Skeletal muscle tissue (tissue), 4 donors: ENCODE results near the gene NMRAL1. TPM values are rescaled to one million over a fixed set of nuclear protein-coding genes. Genes with fewer than 3 reads are reported as not detected.
A peak's percentile ranks its signal among the peaks of the same experiment; 100 is the strongest.

Experiments
- H3K27ac ChIP-seq: one replicate; pipeline ENCODE4 v1.7.0; 2013; ENCODE audit warnings: mild to moderate bottlenecking, low read depth, low read length, inconsistent platforms
- H3K27me3 ChIP-seq, 3 donors: one replicate each; pipeline ENCODE4 v1.7.0; 2013; ENCODE audit warnings: low read length in 3 of 3; ENCODE audit not compliant: control insufficient read depth in 3 of 3, insufficient read depth in 3 of 3
- H3K36me3 ChIP-seq, 3 donors: one replicate each; pipeline ENCODE4 v1.7.0; 2013; ENCODE audit warnings: low read length in 3 of 3; ENCODE audit not compliant: control insufficient read depth in 3 of 3, insufficient read depth in 3 of 3
- H3K4me1 ChIP-seq, 3 donors: one replicate each; pipeline ENCODE4 v1.7.0; 2013; ENCODE audit warnings: low read length in 3 of 3, mild to moderate bottlenecking in 3 of 3; ENCODE audit not compliant: control insufficient read depth in 3 of 3, insufficient read depth in 3 of 3
- H3K4me3 ChIP-seq, 3 donors: one replicate each; pipeline ENCODE4 v1.7.0; 2013; ENCODE audit warnings: low read length in 3 of 3
- H3K9ac ChIP-seq, 3 donors: one replicate each; pipeline ENCODE4 v1.7.0; 2013; ENCODE audit warnings: low read length in 3 of 3, mild to moderate bottlenecking in 3 of 3, moderate library complexity in 2 of 3, low read depth in 1 of 3
- H3K9me3 ChIP-seq, 3 donors: one replicate each; pipeline ENCODE4 v1.7.0; 2013; ENCODE audit warnings: low read length in 3 of 3; ENCODE audit not compliant: control insufficient read depth in 3 of 3
- total RNA-seq: library from RNA; depleted of rRNA; stranded (reverse); fragments of >200 nt; gene quantifications from one replicate; pipeline ENCODE4 v1.2.3, GENCODE V29; 2014
- donor health status: Osteomylitis.

The NMRAL1 gene
- total RNA-seq, 1 donor from 2014 or later = 14.1 TPM

DNA sequence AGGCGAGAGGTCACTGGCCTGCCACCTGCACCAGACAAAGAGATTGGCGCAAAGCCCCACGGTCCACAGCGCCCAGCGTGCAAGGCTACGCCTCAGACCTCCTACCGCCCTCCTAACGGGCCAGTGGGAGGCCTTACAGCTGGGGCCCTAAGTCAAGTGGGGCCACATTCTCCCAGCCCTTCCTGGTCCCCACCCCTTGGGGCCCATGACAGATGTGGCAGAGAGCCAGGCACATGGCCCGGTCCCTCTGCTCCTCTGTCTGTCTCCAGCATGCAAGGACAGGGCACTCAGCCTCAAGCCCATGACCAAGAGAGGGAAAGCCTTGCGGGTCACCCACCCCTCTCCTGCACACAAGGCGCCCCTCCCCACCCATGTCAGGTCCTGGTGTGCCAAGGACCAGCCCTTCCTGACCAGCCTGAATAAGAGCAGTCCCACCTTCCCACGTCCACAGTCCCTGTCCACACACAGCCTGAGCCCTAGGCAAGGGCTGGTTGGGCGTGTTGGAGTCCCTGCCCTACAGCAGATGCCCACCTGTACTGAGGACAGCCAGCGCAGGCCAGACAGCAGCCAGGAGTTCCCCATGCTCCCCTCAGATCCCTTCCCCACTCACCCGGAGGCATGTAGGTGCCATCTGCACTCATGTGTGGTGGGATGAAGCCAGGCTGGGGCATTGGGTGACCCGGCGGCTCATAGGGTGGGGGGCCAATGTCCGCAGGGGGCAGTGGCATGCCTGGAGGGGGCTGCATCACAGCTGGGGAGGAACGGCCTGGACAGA is 38.8 kb upstream of the NMRAL1 start:
- Histone ChIP-seq H3K27me3 (no peaks in the 10 kb centered on the region), H3K4me3 (no peak overlapping the region), H3K27ac (no peak overlapping the region), H3K36me3 (peaks cover 32 to 46% (median 41%) of the 10 kb centered on the region in 3 donors), H3K9ac (no peak overlapping the region), H3K9me3 (no peaks in the 10 kb centered on the region), H3K4me1 (peaks cover 30 to 36% (median 31%) of the 10 kb centered on the region in 3 donors)

DNA sequence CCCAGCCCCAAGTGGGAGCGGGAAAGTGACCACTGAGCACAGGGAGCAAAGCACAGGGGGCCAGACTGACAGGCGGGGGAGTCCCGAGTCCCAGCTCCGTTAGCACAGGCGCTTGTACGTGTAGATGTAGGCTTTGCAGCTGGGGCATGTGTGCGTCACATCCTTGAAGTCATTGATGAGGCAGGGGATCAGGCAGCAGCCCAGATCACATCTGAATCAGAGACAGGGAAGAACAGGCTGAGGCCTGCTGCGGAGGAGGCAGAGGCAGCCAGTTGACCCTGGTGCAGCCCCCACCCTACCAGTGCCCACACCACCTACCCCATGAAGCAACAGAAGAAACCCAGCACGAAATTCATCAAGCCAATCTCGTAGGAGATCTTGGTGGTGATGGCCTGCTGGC is 38.0 kb upstream of the NMRAL1 start:
- Histone ChIP-seq H3K4me3 (no peak overlapping the region), H3K4me1 (peaks cover 29 to 36% (median 30%) of the 10 kb centered on the region in 3 donors), H3K36me3 (peaks cover 40 to 54% (median 49%) of the 10 kb centered on the region in 3 donors), H3K27ac (no peak overlapping the region), H3K9ac (no peak overlapping the region), H3K9me3 (no peaks in the 10 kb centered on the region), H3K27me3 (no peaks in the 10 kb centered on the region)

DNA sequence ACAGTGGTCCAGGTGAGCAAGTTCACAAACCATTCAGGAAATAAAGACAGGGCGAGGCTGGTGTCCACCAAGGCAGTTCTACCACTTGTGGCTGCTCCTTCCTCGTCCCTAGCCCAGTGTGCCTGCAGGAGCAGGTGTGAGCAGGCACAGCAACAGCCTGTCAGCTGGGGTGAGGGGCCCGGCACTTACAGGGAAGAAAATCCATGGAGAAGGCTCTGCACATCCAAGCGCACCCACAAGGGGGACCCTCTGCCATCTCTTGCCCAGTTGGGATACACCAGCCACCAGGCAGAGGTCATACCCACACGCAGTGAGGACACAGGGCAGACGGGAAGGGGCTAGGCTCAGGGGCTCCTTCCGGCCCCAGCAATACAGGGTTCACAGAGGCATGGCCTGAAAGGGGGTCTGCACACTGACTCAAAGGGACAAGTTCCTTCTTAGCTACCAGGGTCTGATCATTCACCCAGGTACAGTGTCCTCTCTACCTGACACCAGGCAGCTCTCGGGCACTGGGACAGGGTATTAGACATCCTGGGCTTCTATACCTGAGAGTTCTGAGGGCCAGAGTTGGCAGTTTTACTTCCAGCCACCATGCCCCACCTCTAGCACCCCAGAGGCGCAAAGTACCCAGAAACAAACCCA is 37.1 kb upstream of the NMRAL1 start:
- Histone ChIP-seq H3K27ac (no peak overlapping the region), H3K36me3 (peaks cover 46 to 57% (median 51%) of the 10 kb centered on the region in 3 donors), H3K4me3 (no peak overlapping the region), H3K9me3 (no peaks in the 10 kb centered on the region), H3K4me1 (peaks cover 29 to 37% (median 30%) of the 10 kb centered on the region in 3 donors), H3K9ac (peak overlapping the region in 1 of 3 donors; percentile 45), H3K27me3 (no peaks in the 10 kb centered on the region)

DNA sequence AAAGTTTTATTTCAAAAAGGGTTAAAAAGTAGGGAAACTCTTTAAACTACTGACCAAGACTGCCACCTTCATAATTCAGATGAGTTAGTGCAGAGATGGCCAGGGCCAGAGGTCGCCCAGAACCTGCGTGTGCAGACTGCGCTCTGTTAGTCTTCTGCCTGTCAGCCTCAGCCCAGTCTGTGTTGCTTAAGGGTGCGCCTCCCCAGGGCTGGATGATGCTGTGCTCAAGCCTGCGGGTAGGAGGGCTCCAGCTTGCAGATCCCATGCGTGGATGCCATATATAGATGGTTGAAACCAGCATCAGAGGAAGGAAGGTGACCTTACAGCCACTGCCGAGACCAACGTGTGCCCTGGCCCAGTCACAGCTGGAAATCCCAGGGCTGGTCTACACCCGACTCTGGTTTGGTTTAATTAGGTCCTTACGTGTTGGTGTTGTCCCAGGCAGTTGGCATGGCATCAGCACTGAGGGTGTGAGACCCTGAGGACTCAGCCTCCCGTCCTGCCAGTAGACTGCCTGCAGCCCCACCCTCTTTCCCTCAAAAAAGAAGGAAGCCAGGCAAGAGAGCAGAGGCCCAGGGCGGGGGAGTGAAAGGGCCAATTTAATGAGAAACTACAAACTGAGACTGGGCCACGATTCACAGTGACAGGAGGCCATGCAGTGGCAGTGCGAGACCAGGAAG is 36.5 kb upstream of the NMRAL1 start:
- Histone ChIP-seq H3K4me3 (no peak overlapping the region), H3K36me3 (peaks cover 49 to 57% (median 51%) of the 10 kb centered on the region in 3 donors), H3K27ac (no peak overlapping the region), H3K27me3 (no peaks in the 10 kb centered on the region), H3K4me1 (peaks cover 28 to 39% (median 35%) of the 10 kb centered on the region in 3 donors), H3K9me3 (no peaks in the 10 kb centered on the region), H3K9ac (peak overlapping the region in 1 of 3 donors; percentile 45)

DNA sequence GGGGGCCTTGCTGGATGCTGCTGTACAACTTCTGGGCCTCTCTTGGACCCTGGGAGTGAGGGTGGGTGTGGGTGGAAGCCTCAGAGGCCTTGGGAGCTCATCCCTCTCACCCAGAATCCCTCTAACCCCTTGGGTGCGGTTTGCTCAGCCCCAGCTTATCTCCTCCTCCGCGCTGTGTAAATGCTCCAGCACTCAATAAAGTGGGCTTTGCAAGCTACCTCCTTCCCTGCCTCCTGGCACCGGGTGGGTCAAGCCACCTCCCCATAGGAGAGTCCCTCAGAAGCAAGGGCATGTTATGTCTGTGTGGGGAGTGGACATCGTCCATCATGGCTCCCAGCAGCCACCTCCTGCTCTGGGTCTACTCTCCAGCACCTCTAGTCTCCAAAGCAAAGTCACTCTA is 35.7 kb upstream of the NMRAL1 start:
- no peak overlapping the region for H3K9ac ChIP-seq
- H3K36me3 ChIP-seq = peaks cover 49 to 57% (median 51%) of the 10 kb centered on the region in 3 donors
- peaks cover 21 to 35% (median 35%) of the 10 kb centered on the region in 3 donors for H3K4me1 ChIP-seq
- H3K27ac ChIP-seq = no peak overlapping the region
- no peaks in the 10 kb centered on the region for H3K9me3 ChIP-seq
- H3K4me3 ChIP-seq = no peak overlapping the region
- no peaks in the 10 kb centered on the region for H3K27me3 ChIP-seq

DNA sequence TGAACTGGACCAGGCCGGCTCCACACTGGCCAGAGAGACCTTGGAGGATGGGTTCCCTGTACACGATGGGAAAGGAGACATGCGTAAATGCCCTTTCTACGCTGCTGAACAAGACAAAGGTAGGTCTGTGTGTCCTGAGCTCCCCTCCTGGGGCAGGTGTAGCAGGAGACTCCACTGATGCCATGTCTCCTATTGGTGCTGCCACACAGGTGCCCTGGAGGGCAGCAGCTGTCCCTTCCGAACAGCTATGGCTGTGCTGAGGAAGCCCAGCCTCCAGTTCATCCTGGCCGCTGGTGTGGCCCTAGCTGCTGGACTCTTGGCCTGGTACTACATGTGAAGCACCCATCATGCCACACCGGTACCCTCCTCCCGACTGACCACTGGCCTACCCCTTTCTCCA is 35.0 kb upstream of the NMRAL1 start:
- Histone ChIP-seq H3K9me3 (no peaks in the 10 kb centered on the region), H3K4me1 (peaks cover 15 to 28% (median 28%) of the 10 kb centered on the region in 3 donors), H3K4me3 (no peak overlapping the region), H3K27ac (no peak overlapping the region), H3K27me3 (no peaks in the 10 kb centered on the region), H3K36me3 (peaks cover 49 to 57% (median 51%) of the 10 kb centered on the region in 3 donors), H3K9ac (no peak overlapping the region)

DNA sequence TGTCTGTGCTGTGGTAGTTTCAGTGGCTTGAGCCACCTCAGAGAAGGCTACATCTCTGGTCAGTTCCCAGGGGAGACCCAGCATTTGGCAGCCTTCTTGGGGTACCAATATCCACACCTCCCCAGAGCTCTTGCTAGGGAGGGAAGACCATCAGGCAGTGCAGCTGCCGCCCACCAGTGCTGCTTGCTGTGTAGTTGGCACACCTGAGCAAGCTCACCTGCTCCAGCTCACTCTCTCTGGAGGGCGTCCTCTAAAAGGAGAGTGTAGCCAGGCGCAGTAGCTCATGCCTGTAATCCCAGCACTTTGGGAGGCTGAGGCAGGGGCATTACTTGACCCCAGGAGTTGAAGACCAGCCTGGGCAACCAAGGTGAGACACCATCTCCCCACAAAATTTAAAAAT is 34.4 kb upstream of the NMRAL1 start:
- Histone ChIP-seq H3K4me3 (no peak overlapping the region), H3K9me3 (no peaks in the 10 kb centered on the region), H3K27ac (no peak overlapping the region), H3K9ac (no peak overlapping the region), H3K36me3 (peaks cover 49 to 57% (median 51%) of the 10 kb centered on the region in 3 donors), H3K4me1 (peaks cover 12 to 23% (median 22%) of the 10 kb centered on the region in 3 donors), H3K27me3 (no peaks in the 10 kb centered on the region)

DNA sequence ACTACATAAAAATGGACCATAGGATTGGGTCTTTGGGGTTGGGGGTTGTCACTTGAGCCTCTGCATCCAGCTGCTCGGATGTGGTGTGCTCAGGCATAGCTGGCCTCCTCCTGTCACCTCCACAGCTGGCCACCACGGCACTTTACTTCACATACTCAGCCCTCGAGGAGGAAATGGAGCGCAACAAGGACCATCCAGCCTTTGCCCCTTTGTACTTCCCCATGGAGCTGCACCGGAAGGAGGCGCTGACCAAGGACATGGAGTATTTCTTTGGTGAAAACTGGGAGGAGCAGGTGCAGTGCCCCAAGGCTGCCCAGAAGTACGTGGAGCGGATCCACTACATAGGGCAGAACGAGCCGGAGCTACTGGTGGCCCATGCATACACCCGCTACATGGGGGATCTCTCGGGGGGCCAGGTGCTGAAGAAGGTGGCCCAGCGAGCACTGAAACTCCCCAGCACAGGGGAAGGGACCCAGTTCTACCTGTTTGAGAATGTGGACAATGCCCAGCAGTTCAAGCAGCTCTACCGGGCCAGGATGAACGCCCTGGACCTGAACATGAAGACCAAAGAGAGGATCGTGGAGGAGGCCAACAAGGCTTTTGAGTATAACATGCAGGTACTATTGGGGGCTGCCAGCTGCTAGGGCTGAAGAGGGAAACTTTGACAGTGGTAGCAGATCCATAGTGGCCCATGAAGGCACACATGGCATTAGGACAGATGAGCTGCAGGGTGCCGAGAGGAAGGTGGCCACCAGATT is 33.3 kb upstream of the NMRAL1 start:
- Histone ChIP-seq H3K27me3 (no peaks in the 10 kb centered on the region), H3K9ac (no peak overlapping the region), H3K4me3 (no peak overlapping the region), H3K9me3 (no peaks in the 10 kb centered on the region), H3K27ac (no peak overlapping the region), H3K4me1 (peaks cover 6 to 15% (median 13%) of the 10 kb centered on the region in 3 donors), H3K36me3 (peaks cover 49 to 51% (median 51%) of the 10 kb centered on the region in 3 donors)

DNA sequence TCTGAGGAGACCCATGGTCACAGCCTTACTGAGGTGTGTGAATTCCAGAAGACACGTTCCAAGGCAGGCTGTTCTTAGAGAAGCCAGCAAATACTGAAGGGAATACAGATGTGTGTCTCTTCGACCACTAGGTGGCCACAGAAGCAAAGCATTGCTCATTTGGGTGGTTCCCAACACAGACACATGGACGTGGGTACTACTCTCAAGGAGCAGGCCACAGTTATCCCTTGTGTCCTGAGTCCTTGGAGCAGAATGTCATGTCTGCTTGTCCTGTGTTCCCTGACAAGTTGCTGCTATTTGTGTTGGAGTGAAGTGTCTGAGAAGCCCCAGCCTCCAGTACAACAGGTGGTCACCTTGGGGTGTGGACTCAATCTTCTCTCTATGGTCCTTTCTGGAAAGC is 32.0 kb upstream of the NMRAL1 start:
- peaks cover 10 to 11% (median 11%) of the 10 kb centered on the region in 3 donors for H3K4me1 ChIP-seq
- H3K9ac ChIP-seq = peak overlapping the region in 1 of 3 donors; percentile 26
- peaks cover 36 to 40% (median 39%) of the 10 kb centered on the region in 3 donors for H3K36me3 ChIP-seq
- H3K27ac ChIP-seq = no peak overlapping the region
- H3K4me3 ChIP-seq = no peak overlapping the region
- H3K9me3 ChIP-seq = no peaks in the 10 kb centered on the region
- H3K27me3 ChIP-seq = no peaks in the 10 kb centered on the region
